Uterus (tissue), 4 donors: ENCODE measurements around the gene INO80. TPM values are rescaled to one million over a fixed set of nuclear protein-coding genes. Genes with fewer than 3 reads are reported as not detected.

Experiments used
- DNase-seq, 2 donors: peaks; one replicate each; pipeline ENCODE4 v3.0.0-alpha.2; 2019 to 2020
- H3K27ac ChIP-seq, 2 donors: fragments of 200-600 bp; sonication (generic); 1 replicate in 1 of 2; 2 replicates in 1 of 2; pipeline ENCODE4 v1.5.1; 2016 to 2018
- H3K27me3 ChIP-seq, 2 donors: fragments of 200-600 bp; sonication (generic); one replicate each; pipeline ENCODE4 v1.5.1; 2018 to 2019; ENCODE audit warnings: control low read depth in 1 of 2
- H3K36me3 ChIP-seq, 2 donors: fragments of 200-600 bp; sonication (generic); one replicate each; pipeline ENCODE4 v1.5.1; 2019; ENCODE audit warnings: control low read depth in 1 of 2
- H3K4me1 ChIP-seq, 2 donors: fragments of 200-600 bp; sonication (generic); one replicate each; pipeline ENCODE4 v1.5.1; 2018 to 2019; ENCODE audit warnings: control low read depth in 1 of 2
- H3K4me3 ChIP-seq, 2 donors: fragments of 200-600 bp; sonication (generic); 1 replicate in 1 of 2; 2 replicates in 1 of 2; pipeline ENCODE4 v1.5.1; 2018 to 2019; ENCODE audit warnings: mild to moderate bottlenecking in 1 of 2
- H3K9me3 ChIP-seq, 2 donors: fragments of 200-600 bp; sonication (generic); one replicate each; pipeline ENCODE4 v1.5.1; 2019; ENCODE audit warnings: control low read depth in 1 of 2
- CTCF ChIP-seq, 4 experiments: fragments of 200-600 bp in 2 of 4; fragments of 450-650 bp in 2 of 4; sonication (generic) in 2 of 4; IDR thresholded peaks; one replicate each; pipeline ENCODE4 v1.5.1; 2016 to 2019; ENCODE audit warnings: antibody characterized with exemption in 4 of 4, mild to moderate bottlenecking in 2 of 4, moderate library complexity in 1 of 4
- POLR2A ChIP-seq, 2 donors: fragments of 450-650 bp; IDR thresholded peaks; one replicate each; pipeline ENCODE4 v1.6.1; 2016; ENCODE audit warnings: antibody characterized with exemption in 2 of 2, mild to moderate bottlenecking in 1 of 2, moderate library complexity in 1 of 2
- intact Hi-C: fragments of 100-400 bp; cut with DNase I; formaldehyde crosslinking; loops from one replicate; pipeline ENCODE4 v1.15.1; 2023; ENCODE audit warnings: low total_unique reads
- total RNA-seq, 4 donors: library from RNA; depleted of rRNA in 3 of 4; stranded (reverse); fragments of >200 nt in 3 of 4; gene quantifications; one replicate each; pipeline versions ENCODE4 v1.1.0 to v1.2.4, GENCODE V29; 2014 to 2023
- donor health status: DM: yes; HTN: yes; CAD: no.

INO80 gene
- total RNA-seq, 4 donors from 2014 or later: 28.7 to 33.3 (median 30.2) TPM

- Histone ChIP-seq H3K4me1 (no peaks in the 10 kb centered on the region), H3K9me3 (no peaks in the 10 kb centered on the region), H3K27ac (no peak overlapping the region), H3K36me3 (no peaks in the 10 kb centered on the region), H3K27me3 (no peaks in the 10 kb centered on the region), H3K4me3 (no peak overlapping the region)
- intact Hi-C loops: no loop called here
- DNase-seq: no peak
- TF ChIP-seq CTCF (IDR thresholded peaks at IDR 0.05) (no peak), POLR2A (IDR thresholded peaks at IDR 0.05) (no peak)
These were observed 126.0 kb downstream of the INO80 start for GRCh38 chr15:40990080-40990479.

GRCh38 chr15:40988156-40988555, 127.9 kb downstream of the INO80 start:
- H3K4me1 ChIP-seq: no peaks in the 10 kb centered on the region
- no peak overlapping the region for H3K4me3 ChIP-seq
- DNase-seq: no peak
- H3K27ac ChIP-seq: no peak overlapping the region
- H3K36me3 ChIP-seq: no peaks in the 10 kb centered on the region
- intact Hi-C loops: no loop called here
- H3K9me3 ChIP-seq: no peaks in the 10 kb centered on the region
- TF ChIP-seq POLR2A (IDR thresholded peaks at IDR 0.05) (no peak), CTCF (IDR thresholded peaks at IDR 0.05) (no peak)
- H3K27me3 ChIP-seq: no peaks in the 10 kb centered on the region

- H3K4me1 ChIP-seq: no peaks in the 10 kb centered on the region
- no peaks in the 10 kb centered on the region for H3K27me3 ChIP-seq
- no peak overlapping the region for H3K4me3 ChIP-seq
- no peaks in the 10 kb centered on the region for H3K36me3 ChIP-seq
- no peaks in the 10 kb centered on the region for H3K9me3 ChIP-seq
- no peak for TF ChIP-seq POLR2A (IDR thresholded peaks at IDR 0.05)
- TF ChIP-seq CTCF (IDR thresholded peaks at IDR 0.05): no peak
- intact Hi-C loops: no loop called here
- no peak for DNase-seq
- no peak overlapping the region for H3K27ac ChIP-seq
These were observed 129.3 kb downstream of the INO80 start for GRCh38 chr15:40986820-40987219.

GRCh38 chr15:40985541-40986330, 130.3 kb downstream of the INO80 start:
- TF ChIP-seq CTCF (IDR thresholded peaks at IDR 0.05): no peak
- H3K27ac ChIP-seq: no peak overlapping the region
- H3K4me1 ChIP-seq: no peaks in the 10 kb centered on the region
- no peaks in the 10 kb centered on the region for H3K27me3 ChIP-seq
- H3K4me3 ChIP-seq: no peak overlapping the region
- intact Hi-C loops: no loop called here
- no peaks in the 10 kb centered on the region for H3K9me3 ChIP-seq
- no peaks in the 10 kb centered on the region for H3K36me3 ChIP-seq
- no peak for DNase-seq

GRCh38 chr15:40984964-40985363, 131.1 kb downstream of the INO80 start:
- Histone ChIP-seq H3K36me3 (no peaks in the 10 kb centered on the region), H3K4me1 (no peaks in the 10 kb centered on the region), H3K4me3 (no peak overlapping the region), H3K9me3 (no peaks in the 10 kb centered on the region), H3K27me3 (no peaks in the 10 kb centered on the region), H3K27ac (no peak overlapping the region)
- intact Hi-C loops: no loop called here
- TF ChIP-seq POLR2A (IDR thresholded peaks at IDR 0.05) (no peak), CTCF (IDR thresholded peaks at IDR 0.05) (no peak)
- no peak for DNase-seq
